Measurements from ENCODE around the gene FNDC4. TPM values are rescaled to one million over a fixed set of nuclear protein-coding genes. Genes with fewer than 3 reads are reported as not detected.
A peak's percentile ranks its signal among the peaks of the same experiment; 100 is the strongest.

FNDC4 gene
- total RNA-seq, 1 experiment from 2014 or later: 14.1 TPM

DNA sequence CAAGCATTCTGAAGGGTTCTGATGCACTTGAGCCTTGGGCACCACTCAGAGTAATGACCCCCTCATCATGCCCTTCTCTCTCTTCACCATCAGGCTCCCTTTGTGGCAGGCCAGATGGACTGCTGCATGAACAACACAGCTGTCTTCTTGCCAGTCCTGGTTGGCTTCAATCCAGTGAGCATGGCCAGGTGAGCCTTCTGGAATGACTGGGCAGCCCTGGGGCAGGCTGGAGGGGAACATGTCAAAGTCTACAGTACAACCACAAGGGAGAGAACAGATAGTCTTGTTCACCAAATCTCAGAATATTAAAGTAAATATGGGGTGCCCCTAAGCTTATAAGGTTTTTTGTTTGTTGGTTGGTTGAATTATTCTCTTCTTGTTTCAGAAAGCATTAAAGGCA lies 6.0 kb upstream of the FNDC4 start (continued):
- TF ChIP-seq ELF4 (CRISPR knock-in tag; IDR thresholded peaks at IDR 0.05; ENCODE audit: low read depth) (no peak), RORB (CRISPR knock-in tag; IDR thresholded peaks at IDR 0.05) (no peak), JUN (CRISPR knock-in tag; IDR thresholded peaks at IDR 0.05) (no peak), EMX1 (CRISPR knock-in tag; IDR thresholded peaks at IDR 0.05) (no peak)
- TF ChIP-seq, protein P1, sequence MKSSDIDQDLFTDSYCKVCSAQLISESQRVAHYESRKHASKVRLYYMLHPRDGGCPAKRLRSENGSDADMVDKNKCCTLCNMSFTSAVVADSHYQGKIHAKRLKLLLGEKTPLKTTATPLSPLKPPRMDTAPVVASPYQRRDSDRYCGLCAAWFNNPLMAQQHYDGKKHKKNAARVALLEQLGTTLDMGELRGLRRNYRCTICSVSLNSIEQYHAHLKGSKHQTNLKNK (CRISPR knock-in tag; IDR thresholded peaks at IDR 0.05): no peak

- no peak overlapping the region for H3K4me3 Mint-ChIP-seq
Observed at GRCh38 chr2:27498975-27499374, 4.0 kb upstream of the FNDC4 start.

DNA sequence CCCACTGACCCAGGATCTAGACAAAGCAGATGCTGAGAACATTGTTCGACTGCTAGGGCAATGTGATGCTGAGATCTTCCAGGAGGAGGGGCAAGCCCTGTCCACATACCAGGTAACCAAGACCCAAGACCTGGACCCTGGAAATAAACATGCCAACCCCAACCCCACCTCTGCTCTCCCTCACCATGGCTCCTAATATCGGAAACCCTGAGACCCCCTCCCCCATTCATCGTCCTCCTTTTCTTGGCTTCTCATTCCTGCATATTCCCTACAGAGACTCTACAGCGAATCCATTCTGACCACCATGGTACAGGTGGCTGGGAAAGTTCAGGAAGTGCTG lies 2.3 kb upstream of the FNDC4 start:
- ChIA-PET POLR2A (no interaction called here), CTCF (no interaction called here)
- no peak for ATAC-seq
- peaks cover 19% of the 10 kb centered on the region for H3K4me1 Mint-ChIP-seq
- TF ChIP-seq, protein P2, sequence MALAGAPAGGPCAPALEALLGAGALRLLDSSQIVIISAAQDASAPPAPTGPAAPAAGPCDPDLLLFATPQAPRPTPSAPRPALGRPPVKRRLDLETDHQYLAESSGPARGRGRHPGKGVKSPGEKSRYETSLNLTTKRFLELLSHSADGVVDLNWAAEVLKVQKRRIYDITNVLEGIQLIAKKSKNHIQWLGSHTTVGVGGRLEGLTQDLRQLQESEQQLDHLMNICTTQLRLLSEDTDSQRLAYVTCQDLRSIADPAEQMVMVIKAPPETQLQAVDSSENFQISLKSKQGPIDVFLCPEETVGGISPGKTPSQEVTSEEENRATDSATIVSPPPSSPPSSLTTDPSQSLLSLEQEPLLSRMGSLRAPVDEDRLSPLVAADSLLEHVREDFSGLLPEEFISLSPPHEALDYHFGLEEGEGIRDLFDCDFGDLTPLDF (CRISPR knock-in tag; IDR thresholded peaks at IDR 0.05): no peak
- TF ChIP-seq ZNF121 (CRISPR knock-in tag; IDR thresholded peaks at IDR 0.05) (no peak), FOXP4 (CRISPR knock-in tag; IDR thresholded peaks at IDR 0.05) (no peak), ZNF423 (CRISPR knock-in tag; IDR thresholded peaks at IDR 0.05) (no peak)
- TF ChIP-seq, protein P1 (CRISPR knock-in tag; IDR thresholded peaks at IDR 0.05): no peak
- H3K4me3 Mint-ChIP-seq: no peak overlapping the region
- no peaks in the 10 kb centered on the region for H3K36me3 Mint-ChIP-seq
- H3K9me3 Mint-ChIP-seq: no peaks in the 10 kb centered on the region
- no peak for DNase-seq (ENCODE audit: low spot score)
- H3K27me3 Mint-ChIP-seq (ENCODE audit: low read depth): peaks cover 58% of the 10 kb centered on the region
- no peak overlapping the region; the same call in none of the 2 replicates for H3K27ac Mint-ChIP-seq

More at GRCh38 chr2:27498975-27499374, 4.0 kb upstream of the FNDC4 start:
- ATAC-seq (no peak), DNase-seq (ENCODE audit: low spot score) (no peak)
- ChIA-PET CTCF (no interaction called here), POLR2A (no interaction called here)
- H3K27me3 Mint-ChIP-seq (ENCODE audit: low read depth): peaks cover 42% of the 10 kb centered on the region
- H3K36me3 Mint-ChIP-seq: no peaks in the 10 kb centered on the region
- TF ChIP-seq MAX (CRISPR knock-in tag; IDR thresholded peaks at IDR 0.05): no peak
- TF ChIP-seq STAT6 (CRISPR knock-in tag; conservative IDR thresholded peaks at IDR 0.05; ENCODE audit: low read depth): no peak
- peaks cover 25% of the 10 kb centered on the region for H3K4me1 Mint-ChIP-seq
- H3K9me3 Mint-ChIP-seq: no peaks in the 10 kb centered on the region
- no peak overlapping the region for H3K27ac Mint-ChIP-seq

DNA sequence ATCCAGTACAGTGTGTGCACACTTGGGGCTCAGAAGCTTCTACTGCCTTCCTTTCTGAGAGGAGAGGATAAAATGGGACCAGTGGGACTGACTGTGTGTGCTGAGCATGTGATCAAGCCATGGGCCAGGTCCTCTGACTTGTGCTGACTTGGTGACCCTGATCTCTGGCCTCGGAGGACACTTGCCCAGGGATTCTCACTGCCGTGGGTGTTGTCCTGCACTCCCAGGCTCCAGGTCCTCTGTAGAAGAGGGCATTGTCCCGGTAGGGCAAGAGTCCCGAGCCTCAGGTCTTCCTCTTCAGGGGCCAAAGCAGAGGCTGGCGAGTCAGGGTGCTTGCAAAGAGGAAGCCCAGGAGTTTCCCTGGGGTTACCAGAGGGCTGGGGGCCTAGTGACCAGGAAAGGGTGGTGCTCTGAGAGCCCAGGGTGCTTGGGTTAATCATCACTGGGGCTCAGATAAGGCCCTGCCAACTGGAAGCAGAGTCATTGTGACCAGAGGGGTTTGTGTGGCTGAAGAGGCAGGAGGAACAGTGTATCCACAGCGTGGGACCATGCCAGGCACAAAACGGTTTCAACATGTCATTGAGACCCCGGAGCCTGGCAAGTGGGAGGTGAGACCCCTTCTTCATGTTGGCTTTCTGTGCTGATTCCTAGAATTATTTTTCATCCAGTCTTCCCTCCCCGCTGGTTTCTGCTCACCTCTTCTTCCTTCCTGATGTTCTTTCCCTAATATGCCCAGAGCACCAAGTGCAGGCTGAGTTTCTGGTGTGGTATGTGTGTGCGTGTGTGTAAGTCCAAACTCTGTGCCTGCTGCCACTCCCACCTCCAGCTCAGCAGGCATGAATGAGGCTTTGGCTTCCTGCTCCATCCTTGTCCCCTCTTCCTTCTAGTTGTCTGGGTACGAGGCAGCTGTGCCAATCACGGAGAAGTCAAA lies 1.6 kb upstream of the FNDC4 start, which contains the start of gene GCKR:
Gene GCKR (plus strand): TSS at position 483 of the 931 bp plus-strand sequence. CDS start 66 bp downstream, at position 549.
- no peaks in the 10 kb centered on the region for H3K36me3 Mint-ChIP-seq
- DNase-seq (ENCODE audit: low spot score) (no peak), ATAC-seq (no peak)
- peaks cover 19% of the 10 kb centered on the region for H3K4me1 Mint-ChIP-seq
- peaks cover 58% of the 10 kb centered on the region for H3K27me3 Mint-ChIP-seq (ENCODE audit: low read depth)
- no peaks in the 10 kb centered on the region for H3K9me3 Mint-ChIP-seq
- no peak within 1 kb of the TSS; the same call in none of the 2 replicates for H3K27ac Mint-ChIP-seq
- ChIA-PET CTCF (no interaction called here), POLR2A (no interaction called here)
- peak within 1 kb of the TSS; percentile 93 for H3K4me3 Mint-ChIP-seq
- TF ChIP-seq, protein P1 (CRISPR knock-in tag; IDR thresholded peaks at IDR 0.05): no peak
- TF ChIP-seq, protein P3, sequence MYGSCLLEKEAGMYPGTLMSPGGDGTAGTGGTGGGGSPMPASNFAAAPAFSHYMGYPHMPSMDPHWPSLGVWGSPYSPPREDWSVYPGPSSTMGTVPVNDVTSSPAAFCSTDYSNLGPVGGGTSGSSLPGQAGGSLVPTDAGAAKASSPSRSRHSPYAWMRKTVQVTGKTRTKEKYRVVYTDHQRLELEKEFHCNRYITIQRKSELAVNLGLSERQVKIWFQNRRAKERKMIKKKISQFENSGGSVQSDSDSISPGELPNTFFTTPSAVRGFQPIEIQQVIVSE (CRISPR knock-in tag; IDR thresholded peaks at IDR 0.05; ENCODE audit: borderline replicate concordance): no peak
- no peak for TF ChIP-seq TEAD4 (CRISPR knock-in tag; IDR thresholded peaks at IDR 0.05)
- TF ChIP-seq GABPB1 (CRISPR knock-in tag; IDR thresholded peaks at IDR 0.05): 0 out of 2 replicates have a peak, but pooled peaks have one; percentile 25
- no peak for TF ChIP-seq SP1 (CRISPR knock-in tag; conservative IDR thresholded peaks at IDR 0.05)
- no peak for TF ChIP-seq ESRRA (CRISPR knock-in tag; IDR thresholded peaks at IDR 0.05; ENCODE audit: borderline replicate concordance)
- no peak for TF ChIP-seq TEAD1 (CRISPR knock-in tag; IDR thresholded peaks at IDR 0.05)

Measured in WTC11 (cell line).